Thyroid gland (tissue), 4 donors: Measurements from ENCODE around the gene CTNNBL1.

Experiments used
- CTCF ChIP-seq, 6 experiments: fragments of 200-600 bp in 3 of 6; fragments of 450-650 bp in 3 of 6; sonication (generic) in 3 of 6; IDR thresholded peaks; one replicate each; pipeline ENCODE4 v1.5.1; 2016 to 2019; ENCODE audit warnings: antibody characterized with exemption in 6 of 6, mild to moderate bottlenecking in 2 of 6, inconsistent platforms in 1 of 6, moderate library complexity in 1 of 6
- POLR2A ChIP-seq, 2 donors: fragments of 450-650 bp; IDR thresholded peaks; one replicate each; pipeline ENCODE4 v1.6.1; 2017; ENCODE audit warnings: antibody characterized with exemption in 2 of 2, mild to moderate bottlenecking in 2 of 2, moderate library complexity in 1 of 2

DNA sequence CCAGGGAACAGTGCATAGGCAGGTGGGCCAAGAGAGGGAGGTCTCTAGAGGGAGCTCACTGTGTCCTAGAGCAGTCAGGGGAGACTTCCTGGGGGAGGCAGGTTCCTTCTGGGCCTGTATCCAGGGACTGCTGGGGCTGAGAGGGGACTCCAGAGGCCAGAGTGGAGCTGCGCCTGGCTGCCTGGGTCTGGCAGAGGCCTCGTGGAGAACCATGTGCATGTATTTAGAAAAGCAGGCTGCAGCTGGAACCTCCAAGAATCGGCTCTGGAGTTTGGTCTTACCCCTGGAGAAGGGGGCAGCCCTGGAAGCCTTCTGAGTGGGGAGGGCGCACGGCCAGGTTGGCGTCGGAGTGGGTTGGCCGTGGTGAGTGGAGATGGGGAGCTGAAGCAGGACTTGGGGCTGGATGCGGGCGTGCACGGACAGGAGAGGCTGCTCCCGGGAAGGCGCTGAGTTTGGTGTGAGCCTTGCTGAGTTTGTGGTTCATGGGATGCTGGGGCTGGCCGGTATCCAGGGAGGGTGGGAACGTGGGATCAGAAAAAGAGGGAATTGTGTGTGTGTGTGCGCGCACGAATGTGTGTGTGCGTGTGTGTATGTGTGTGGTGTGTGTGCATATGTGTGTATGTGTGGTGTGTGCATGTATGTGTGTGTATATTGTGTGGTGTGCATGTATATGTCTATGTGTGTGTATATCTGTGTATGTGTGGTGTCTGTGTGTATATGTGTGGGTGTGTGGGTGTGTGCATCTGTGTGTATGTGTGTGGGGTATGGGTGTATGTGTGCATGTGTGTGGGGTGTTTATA is 219.9 kb downstream of the CTNNBL1 start:
- no peak for TF ChIP-seq CTCF (IDR thresholded peaks at IDR 0.05)
- no peak for TF ChIP-seq POLR2A (IDR thresholded peaks at IDR 0.05)
